Fibroblast of mammary gland (primary cell): ENCODE data around the gene MEX3A.
"Not testable (repeated sequence)": the region's sequence is repeated elsewhere in the genome, so short reads cannot be mapped to it uniquely, and the experiment has no call there.

Experiments
- DNase-seq: peaks from one replicate; pipeline ENCODE4 v3.0.0-alpha.2; 2010; ENCODE audit warnings: low read depth
- H3K4me3 ChIP-seq: 2 replicates; pipeline ENCODE4 v1.5.1; 2011; ENCODE audit warnings: low read depth, mild to moderate bottlenecking, low read length, moderate library complexity; ENCODE audit not compliant: control insufficient read depth
- CTCF ChIP-seq: conservative IDR thresholded peaks from 2 replicates; pipeline ENCODE4 v1.5.1; 2011; ENCODE audit warnings: low read depth, low read length, inconsistent platforms; ENCODE audit not compliant: control insufficient read depth, insufficient read depth

MEX3A gene

GRCh38 chr1:156117414-156118176 is 35.3 kb upstream of the MEX3A start:
- peak overlapping the region; percentile 99 for H3K4me3 ChIP-seq
- DNase-seq: peak; percentile 40
- TF ChIP-seq CTCF: no peak

- DNase-seq: not testable (repeated sequence)
- peak overlapping the region; percentile 99 for H3K4me3 ChIP-seq
Measured at GRCh38 chr1:156116731-156117130, 34.5 kb upstream of the MEX3A start.

- peak; percentile 74 for DNase-seq
- peak overlapping the region; percentile 99 for H3K4me3 ChIP-seq
- no peak for TF ChIP-seq CTCF
Measured at GRCh38 chr1:156115514-156116374, 33.5 kb upstream of the MEX3A start.

GRCh38 chr1:156114919-156115513 is 32.8 kb upstream of the MEX3A start:
- DNase-seq: no peak
- TF ChIP-seq CTCF: no peak
- peak overlapping the region; percentile 99 for H3K4me3 ChIP-seq

- H3K4me3 ChIP-seq: peak within 1 kb of the TSS; percentile 99
- TF ChIP-seq CTCF: no peak
- DNase-seq: peak; percentile 97
Measured at GRCh38 chr1:156114101-156114918, 32.0 kb upstream of the MEX3A start, which contains the start of gene LMNA. Gene LMNA, plus strand, starts transcription at chr1:156114711. Its CDS starts 208 bp downstream, at chr1:156114919.

GRCh38 chr1:156113282-156113950 is 31.2 kb upstream of the MEX3A start:
- peak overlapping the region; percentile 99 for H3K4me3 ChIP-seq
- DNase-seq: peak; percentile 61
- no peak for TF ChIP-seq CTCF
